GM21786 (cell line): ENCODE data around the gene SEL1L3.

Experiments
- ATAC-seq: cut with Tn5 transposase; IDR thresholded peaks from one replicate; pipeline ENCODE4 v1.9.1; 2021; ENCODE audit not compliant: unreplicated experiment

The SEL1L3 gene

GRCh38 chr4:25757452-25757851 is 105.3 kb downstream of the SEL1L3 start:
- ATAC-seq = no peak

GRCh38 chr4:25756503-25756902 is 106.3 kb downstream of the SEL1L3 start:
- ATAC-seq = no peak

DNA sequence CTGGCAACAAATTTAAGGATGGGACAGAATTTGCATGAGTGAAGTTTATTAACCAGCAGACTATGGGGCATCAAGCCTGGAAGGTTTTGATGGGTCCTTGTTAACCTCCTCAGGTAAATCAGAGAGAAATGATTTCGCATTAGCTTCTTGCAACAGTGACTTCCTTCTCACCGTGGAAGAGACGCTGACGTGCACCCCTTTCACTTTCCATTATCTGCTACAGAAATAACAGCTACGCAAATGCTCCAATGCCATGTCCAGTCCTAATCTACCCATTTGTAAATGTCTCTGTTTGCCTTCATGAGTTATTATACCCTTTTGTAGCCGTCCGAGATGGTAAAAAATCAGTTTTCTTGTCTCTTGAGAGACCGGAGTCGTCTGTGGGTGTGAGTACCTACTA is 106.9 kb downstream of the SEL1L3 start:
- no peak for ATAC-seq

- ATAC-seq = no peak
Observed at GRCh38 chr4:25753239-25753638, 109.5 kb downstream of the SEL1L3 start.

DNA sequence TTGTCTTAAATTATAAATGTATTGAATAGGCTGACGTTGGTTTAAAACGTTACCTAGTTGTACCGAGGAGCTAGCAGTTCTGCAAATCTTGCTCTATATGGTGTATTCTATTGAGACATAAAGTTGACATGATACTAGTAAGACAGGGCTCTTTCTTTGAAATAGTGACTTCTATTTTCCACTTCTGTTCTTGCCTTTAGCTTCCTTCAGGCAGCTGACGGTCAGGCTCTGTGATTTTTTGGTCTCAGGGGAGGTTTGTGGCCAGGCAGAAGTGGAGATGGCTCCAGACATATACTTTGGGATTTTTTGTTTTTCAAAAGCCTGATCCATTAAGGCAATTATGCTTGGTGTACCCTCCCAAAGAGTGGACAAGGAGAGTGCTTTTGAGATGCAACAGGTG is 111.9 kb downstream of the SEL1L3 start:
- no peak for ATAC-seq

- no peak for ATAC-seq
Observed at GRCh38 chr4:25749150-25749794, 113.5 kb downstream of the SEL1L3 start.

GRCh38 chr4:25743971-25744370 is 118.8 kb downstream of the SEL1L3 start:
- ATAC-seq = no peak

DNA sequence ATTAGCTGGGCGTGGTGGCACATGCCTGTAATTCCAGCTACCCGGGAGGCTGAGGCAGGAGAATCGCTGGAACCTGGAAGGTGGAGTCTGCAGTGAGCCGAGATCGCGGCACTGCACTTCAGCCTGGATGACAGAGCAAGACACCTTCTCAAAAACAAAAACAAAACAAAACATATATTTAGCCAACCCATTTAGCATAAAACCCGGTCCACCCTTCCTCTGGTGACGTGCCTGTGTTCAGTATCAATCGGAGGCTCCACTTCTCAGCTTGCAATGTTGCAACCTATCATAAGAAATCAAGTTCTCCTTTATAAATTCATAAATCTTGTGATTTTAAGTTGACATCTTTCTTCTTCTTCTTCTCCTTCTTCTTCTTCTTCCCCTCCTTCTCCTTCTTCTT is 133.2 kb downstream of the SEL1L3 start:
- ATAC-seq = no peak

- no peak for ATAC-seq
Observed at GRCh38 chr4:25728886-25729285, 133.9 kb downstream of the SEL1L3 start.

DNA sequence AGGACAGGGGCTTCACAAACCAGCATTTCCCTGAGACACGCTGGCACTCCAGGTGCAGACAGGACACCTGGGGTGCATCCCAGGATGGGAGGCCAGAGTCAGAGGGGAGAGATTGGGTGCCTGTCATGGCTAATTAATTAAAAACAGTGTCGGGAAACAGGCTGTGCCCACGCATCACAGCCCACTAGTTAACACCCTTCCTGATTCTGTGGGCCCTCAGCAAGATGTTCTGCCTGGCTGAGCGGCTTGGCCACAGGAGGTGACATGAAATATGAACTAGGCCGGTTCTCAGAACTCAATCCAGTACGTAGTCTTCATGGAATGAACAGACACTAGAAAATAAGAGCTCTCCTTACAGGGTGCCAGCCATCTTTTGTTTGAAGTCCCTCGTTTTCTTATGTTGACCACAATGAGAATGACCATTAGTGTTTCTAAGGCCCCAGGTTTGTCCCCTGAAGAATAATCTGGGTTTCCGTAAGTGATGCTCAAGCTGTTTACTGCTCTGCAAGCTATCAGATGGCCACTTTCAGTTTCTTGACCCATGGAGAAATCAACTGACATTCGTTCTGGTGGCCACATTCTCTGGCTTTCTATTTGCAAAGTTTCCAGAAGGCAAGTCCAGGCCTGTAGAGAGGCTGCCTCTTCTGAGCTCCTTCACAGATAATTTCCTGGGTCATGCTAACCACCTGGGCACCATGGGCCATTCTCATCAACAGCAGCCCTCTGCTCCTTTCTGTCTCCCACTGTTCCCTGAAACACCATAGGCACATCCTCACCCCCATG is 134.9 kb downstream of the SEL1L3 start:
- ATAC-seq = peak; percentile 51

GRCh38 chr4:25725870-25726269 is 136.9 kb downstream of the SEL1L3 start:
- ATAC-seq = no peak

GRCh38 chr4:25723409-25723808 is 139.4 kb downstream of the SEL1L3 start:
- ATAC-seq = no peak

DNA sequence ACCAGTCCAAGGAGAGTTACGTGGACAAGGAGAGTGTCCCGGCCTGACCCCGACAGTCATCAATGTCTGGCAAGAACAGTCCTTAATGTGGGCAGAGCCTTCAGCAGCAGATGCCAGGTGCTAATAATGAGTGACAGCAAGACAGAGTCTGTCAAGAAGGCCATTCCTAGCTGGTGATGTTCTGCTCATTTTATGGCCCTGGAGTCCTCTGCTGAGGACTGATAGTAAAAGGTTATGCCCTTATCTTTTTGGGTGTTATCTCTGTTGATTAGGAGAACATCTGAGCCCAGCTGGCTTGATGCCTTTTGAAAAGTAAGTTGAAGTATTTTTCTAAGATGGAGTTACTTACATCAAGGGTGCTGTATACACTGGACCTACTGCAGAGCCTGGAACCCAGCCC is 139.8 kb downstream of the SEL1L3 start:
- no peak for ATAC-seq

DNA sequence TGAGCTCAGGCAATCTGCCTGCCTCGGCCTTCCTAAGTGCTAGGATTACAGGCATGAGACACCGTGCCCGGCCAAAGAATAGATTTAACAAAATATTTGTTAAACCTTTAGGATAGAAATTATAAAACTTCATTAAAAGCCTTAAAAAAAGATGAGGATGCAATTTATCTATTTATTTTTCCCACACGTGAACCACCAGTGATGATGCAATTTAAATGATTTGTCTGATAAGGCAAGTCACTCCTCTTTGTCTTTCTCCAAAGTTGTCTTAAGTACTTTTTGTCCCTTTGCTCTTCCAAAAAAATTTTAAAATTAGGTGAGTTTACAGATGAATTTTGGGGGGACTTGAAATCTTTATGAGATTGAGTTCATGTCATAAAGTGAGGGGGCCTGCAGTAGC is 149.0 kb downstream of the SEL1L3 start:
- no peak for ATAC-seq

- ATAC-seq = no peak
Observed at GRCh38 chr4:25712611-25713010, 150.2 kb downstream of the SEL1L3 start.

GRCh38 chr4:25710637-25711036 is 152.2 kb downstream of the SEL1L3 start:
- ATAC-seq = no peak

- no peak for ATAC-seq
Observed at GRCh38 chr4:25704516-25704915, 158.3 kb downstream of the SEL1L3 start.

- ATAC-seq = no peak
Observed at GRCh38 chr4:25703731-25704388, 158.9 kb downstream of the SEL1L3 start.

- no peak for ATAC-seq
Observed at GRCh38 chr4:25702848-25703247, 159.9 kb downstream of the SEL1L3 start.

- ATAC-seq = no peak
Observed at GRCh38 chr4:25700661-25701060, 162.1 kb downstream of the SEL1L3 start.

DNA sequence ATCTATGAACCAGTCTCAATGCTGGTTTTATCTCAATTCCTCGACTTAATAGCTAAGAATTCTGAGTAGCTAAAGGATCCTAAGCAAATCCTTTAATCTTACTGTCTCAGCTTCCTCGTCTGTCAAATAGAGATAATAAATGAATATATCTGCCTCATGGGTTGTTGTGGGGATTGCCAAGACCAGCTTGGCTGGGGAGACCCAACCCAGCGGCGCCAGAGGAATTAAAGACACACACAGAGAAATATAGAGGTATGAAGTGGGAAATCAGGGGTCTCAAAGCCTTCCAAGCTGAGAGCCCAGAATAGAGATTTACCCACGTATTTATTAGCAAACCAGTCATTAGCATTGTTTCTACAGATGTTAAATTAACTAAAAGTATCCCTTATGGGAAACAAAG is 165.3 kb downstream of the SEL1L3 start:
- ATAC-seq = no peak
